Spleen (tissue), 11 donors: Measurements from ENCODE around the gene CCNJ. TPM values are rescaled to one million over a fixed set of nuclear protein-coding genes. Genes with fewer than 3 reads are reported as not detected.
A peak's percentile ranks its signal among the peaks of the same experiment; 100 is the strongest.

Experiments
- DNase-seq: peaks from one replicate; pipeline ENCODE4 v3.0.0-alpha.2; 2020
- H3K27ac ChIP-seq, 8 donors: fragments of 200-600 bp; sonication (generic) in 7 of 8; 1 replicate in 4 of 8; 2 replicates in 4 of 8; pipeline versions ENCODE4 v1.5.0 to v1.8.0; 2016 to 2021; ENCODE audit warnings: inconsistent platforms in 4 of 8, mild to moderate bottlenecking in 4 of 8, moderate library complexity in 1 of 8
- H3K27me3 ChIP-seq, 7 donors: fragments of 200-600 bp; sonication (generic) in 6 of 7; replicated peaks in 1 of 7; 1 replicate in 4 of 7; 2 replicates in 3 of 7; pipeline versions ENCODE4 v1.5.0 to v1.8.0; 2016 to 2021; ENCODE audit warnings: inconsistent platforms in 3 of 7, mild to moderate bottlenecking in 1 of 7
- H3K36me3 ChIP-seq, 6 donors: fragments of 200-600 bp; sonication (generic) in 5 of 6; 1 replicate in 4 of 6; 2 replicates in 2 of 6; pipeline versions ENCODE4 v1.5.0 to v1.8.0; 2016 to 2021; ENCODE audit warnings: inconsistent platforms in 2 of 6
- H3K4me1 ChIP-seq, 6 donors: fragments of 200-600 bp; sonication (generic) in 5 of 6; 1 replicate in 3 of 6; 2 replicates in 3 of 6; pipeline versions ENCODE4 v1.5.0 to v1.8.0; 2016 to 2021; ENCODE audit warnings: inconsistent platforms in 3 of 6
- H3K4me3 ChIP-seq, 8 donors: fragments of 200-600 bp; sonication (generic) in 7 of 8; 1 replicate in 4 of 8; 2 replicates in 4 of 8; pipeline versions ENCODE4 v1.5.0 to v1.8.0; 2016 to 2021; ENCODE audit warnings: inconsistent platforms in 4 of 8, mild to moderate bottlenecking in 4 of 8, moderate library complexity in 2 of 8
- H3K9me3 ChIP-seq, 8 donors: fragments of 200-600 bp; sonication (generic) in 7 of 8; 1 replicate in 4 of 8; 2 replicates in 4 of 8; pipeline versions ENCODE4 v1.5.0 to v1.8.0; 2016 to 2021; ENCODE audit warnings: inconsistent platforms in 4 of 8
- POLR2A ChIP-seq, 3 donors: fragments of 450-650 bp; IDR thresholded peaks; one replicate each; pipeline ENCODE4 v1.5.1; 2017; ENCODE audit warnings: antibody characterized with exemption in 3 of 3, mild to moderate bottlenecking in 1 of 3
- POLR2AphosphoS5 ChIP-seq, 3 donors: sonication (generic); formaldehyde crosslinking; IDR thresholded peaks; one replicate each; pipeline ENCODE4 v1.5.1; 2017; ENCODE audit warnings: antibody characterized with exemption in 3 of 3
- WGBS, 5 donors: extraction: QIAGEN DNeasy Blood & Tissue Kit in 3 of 5; methylation state at CpG; one replicate each; pipeline versions ENCODE4 v1.1.5 to v1.1.7; 2013 to 2018; 5-methylcytosine and 5-hydroxymethylcytosine counted together
- intact Hi-C: fragments of 100-400 bp; cut with DNase I; formaldehyde crosslinking; loops from one replicate; pipeline ENCODE4 v1.15.0; 2023; ENCODE audit warnings: low total_unique reads
- polyA plus RNA-seq, 3 donors: library from polyadenylated mRNA; stranded (reverse); fragments of 200-250 nt; gene quantifications; one replicate each; pipeline ENCODE4 v1.2.1, GENCODE V29; 2013
- total RNA-seq, 7 donors: library from RNA; depleted of rRNA in 3 of 7; stranded (reverse); fragments of >200 nt in 3 of 7; fragmentation: NEBNext Ultra II Directional in 4 of 7; extraction: Animal tissue kit (Norgen Biotek cat#: 25700) in 4 of 7; gene quantifications; one replicate each; pipeline versions ENCODE4 v1.1.0 to v1.2.1, GENCODE V29; 2016 to 2021
- TF ChIP-seq, protein P1 (sequence below), 11 experiments: fragments of 200-600 bp in 7 of 11; fragments of 450-650 bp in 4 of 11; sonication (generic) in 4 of 11; IDR thresholded peaks in 8 of 11; conservative IDR thresholded peaks in 3 of 11; 1 replicate in 7 of 11; 2 replicates in 4 of 11; pipeline versions ENCODE4 v1.4.0 to v1.8.0; 2016 to 2021; ENCODE audit warnings: antibody characterized with exemption in 11 of 11, inconsistent platforms in 4 of 11, mild to moderate bottlenecking in 1 of 11
- donor health status: healthy with polysubstance abuse.
- donor health status: DM: no; HTN: no; CAD: no; lungs with moderate emphysema.
- donor health status: DM: no; HTN: no; CAD: no.
- donor health status: Bipolar disorder and iron deficiency.
- donor health status: healthy.
- donor health status: DM: no; HTN: no; CAD: no.
- donor health status: DM: yes; HTN: yes; CAD: no.

The CCNJ gene
- total and polyA plus RNA-seq, 10 donors = 2.2 to 11.8 (median 9.8) TPM

GRCh38 chr10:96082748-96083147 lies 39.4 kb downstream of the CCNJ start:
- WGBS, 5 donors = 82 to 91% (median 88%) methylated on average over 1 of the region's 1 CpG
- intact Hi-C loops = no loop called here
- H3K27ac ChIP-seq = no peak overlapping the region

DNA sequence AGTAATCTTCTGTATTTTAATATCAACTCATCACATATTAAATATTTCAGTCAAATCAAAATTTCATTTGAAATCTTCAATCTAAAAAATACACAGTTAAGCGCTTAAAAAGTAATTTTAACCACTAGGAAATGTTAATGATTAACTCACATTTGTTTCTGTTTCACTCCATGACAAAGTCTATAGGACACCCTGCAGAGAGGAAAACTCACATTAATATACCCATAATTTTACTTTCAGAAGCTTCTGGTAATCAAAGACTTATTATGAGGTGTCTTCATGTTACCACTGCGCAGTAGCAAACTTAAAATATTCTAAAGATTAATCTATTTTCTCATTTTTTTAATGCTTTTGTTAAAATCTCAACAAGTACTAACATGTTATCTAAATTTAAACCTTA lies 45.7 kb downstream of the CCNJ start:
- WGBS, 5 donors = 83 to 95% (median 92%) methylated on average over 2 of the region's 2 CpGs

More at GRCh38 chr10:96082748-96083147, 39.4 kb downstream of the CCNJ start:
- no peak for DNase-seq
- Histone ChIP-seq H3K27me3 (no peaks in the 10 kb centered on the region), H3K4me3 (no peak overlapping the region), H3K9me3 (no peaks in the 10 kb centered on the region), H3K36me3 (peaks cover 0 to 24% (median 0%) of the 10 kb centered on the region in 6 donors), H3K4me1 (no peaks in the 10 kb centered on the region)
- TF ChIP-seq, protein P1, sequence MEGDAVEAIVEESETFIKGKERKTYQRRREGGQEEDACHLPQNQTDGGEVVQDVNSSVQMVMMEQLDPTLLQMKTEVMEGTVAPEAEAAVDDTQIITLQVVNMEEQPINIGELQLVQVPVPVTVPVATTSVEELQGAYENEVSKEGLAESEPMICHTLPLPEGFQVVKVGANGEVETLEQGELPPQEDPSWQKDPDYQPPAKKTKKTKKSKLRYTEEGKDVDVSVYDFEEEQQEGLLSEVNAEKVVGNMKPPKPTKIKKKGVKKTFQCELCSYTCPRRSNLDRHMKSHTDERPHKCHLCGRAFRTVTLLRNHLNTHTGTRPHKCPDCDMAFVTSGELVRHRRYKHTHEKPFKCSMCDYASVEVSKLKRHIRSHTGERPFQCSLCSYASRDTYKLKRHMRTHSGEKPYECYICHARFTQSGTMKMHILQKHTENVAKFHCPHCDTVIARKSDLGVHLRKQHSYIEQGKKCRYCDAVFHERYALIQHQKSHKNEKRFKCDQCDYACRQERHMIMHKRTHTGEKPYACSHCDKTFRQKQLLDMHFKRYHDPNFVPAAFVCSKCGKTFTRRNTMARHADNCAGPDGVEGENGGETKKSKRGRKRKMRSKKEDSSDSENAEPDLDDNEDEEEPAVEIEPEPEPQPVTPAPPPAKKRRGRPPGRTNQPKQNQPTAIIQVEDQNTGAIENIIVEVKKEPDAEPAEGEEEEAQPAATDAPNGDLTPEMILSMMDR (IDR thresholded peaks at IDR 0.05 in 8 of 11, conservative IDR thresholded peaks at IDR 0.05 in 3 of 11) = no peak
- TF ChIP-seq POLR2AphosphoS5 (IDR thresholded peaks at IDR 0.05) (no peak), POLR2A (IDR thresholded peaks at IDR 0.05) (no peak)

DNA sequence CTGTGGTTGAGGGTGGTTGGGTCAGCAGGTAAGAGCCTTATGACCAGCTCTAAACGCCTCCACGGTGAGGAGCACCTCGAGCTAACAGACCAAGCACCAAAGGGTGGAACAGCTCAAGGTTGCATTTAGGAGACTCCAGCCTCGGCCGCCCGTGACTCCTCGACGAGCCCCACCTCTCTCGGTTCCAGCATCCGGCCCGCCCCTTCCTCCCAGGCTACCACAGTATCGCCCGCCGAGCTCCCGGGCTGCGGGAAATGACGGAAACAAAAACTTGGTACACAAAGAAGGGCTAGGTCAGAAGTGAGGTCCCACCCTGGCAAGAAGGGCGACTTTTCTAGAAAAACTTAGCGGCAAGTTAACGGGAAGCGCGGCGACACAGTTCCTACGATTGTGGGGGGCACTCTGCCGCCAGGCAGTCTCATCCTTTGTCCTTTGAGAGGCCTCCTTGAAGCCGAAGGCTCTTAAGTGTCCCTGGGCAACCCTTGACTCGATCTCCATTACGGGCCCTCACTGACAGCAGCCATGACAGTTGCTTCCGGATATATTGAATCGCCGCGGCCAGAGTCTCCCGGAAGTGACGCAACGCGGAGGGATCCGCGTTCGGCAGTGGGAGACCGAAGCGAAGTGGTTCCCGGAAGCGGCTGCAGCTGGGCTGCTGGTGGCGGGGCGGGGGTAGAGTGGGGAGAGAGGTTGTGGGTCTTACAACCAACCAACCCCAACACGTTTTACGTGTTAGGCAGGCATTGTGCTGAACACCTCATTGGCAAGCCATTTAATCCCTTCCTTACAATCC lies 46.5 kb downstream of the CCNJ start:
- 1 to 22% (median 2%) methylated on average over 34 to 47 of the region's 47 CpGs for WGBS, 5 donors
- peaks cover 0 to 30% (median 25%) of the 10 kb centered on the region in 7 donors for H3K27me3 ChIP-seq
- H3K9me3 ChIP-seq = peaks cover 0 to 13% (median 0%) of the 10 kb centered on the region in 8 donors
- intact Hi-C loops = loop anchor here (5.0 kb wide), 1 partner anchor 37 kb away; no protein-coding TSS in a partner anchor
- peaks cover 4 to 13% (median 8%) of the 10 kb centered on the region in 6 donors for H3K4me1 ChIP-seq
- peak in 1 of 3 donors; percentile 42 for TF ChIP-seq POLR2A (IDR thresholded peaks at IDR 0.05)
- TF ChIP-seq POLR2AphosphoS5 (IDR thresholded peaks at IDR 0.05) = peak; percentile 92 to 94 (median 93)
- TF ChIP-seq, protein P1 (IDR thresholded peaks at IDR 0.05 in 8 of 11, conservative IDR thresholded peaks at IDR 0.05 in 3 of 11) = no peak
- H3K27ac ChIP-seq = peak overlapping the region; percentile 94 to 99 (median 96)
- peak overlapping the region; percentile 50 to 73 (median 59) for H3K4me3 ChIP-seq
- peaks cover 0 to 6% (median 0%) of the 10 kb centered on the region in 6 donors for H3K36me3 ChIP-seq
- DNase-seq = peak; percentile 97

More for the DNA sequence above, 45.7 kb downstream of the CCNJ start:
- Histone ChIP-seq H3K36me3 (peaks cover 0 to 7% (median 0%) of the 10 kb centered on the region in 6 donors), H3K4me1 (peaks cover 4 to 13% (median 8%) of the 10 kb centered on the region in 6 donors), H3K4me3 (peak overlapping the region in 7 of 8 donors; percentile 50 to 73 (median 57)), H3K27ac (peak overlapping the region in 7 of 8 donors; percentile 94 to 98 (median 96)), H3K9me3 (peaks cover 0 to 13% (median 0%) of the 10 kb centered on the region in 8 donors), H3K27me3 (peaks cover 0 to 22% (median 19%) of the 10 kb centered on the region in 7 donors)
- DNase-seq = no peak
- TF ChIP-seq POLR2A (IDR thresholded peaks at IDR 0.05) = no peak
- no peak for TF ChIP-seq POLR2AphosphoS5 (IDR thresholded peaks at IDR 0.05)
- TF ChIP-seq, protein P1 (IDR thresholded peaks at IDR 0.05 in 8 of 11, conservative IDR thresholded peaks at IDR 0.05 in 3 of 11) = no peak
- intact Hi-C loops = no loop called here

- no peak for DNase-seq
- Histone ChIP-seq H3K4me3 (peak overlapping the region; percentile 50 to 73 (median 59)), H3K36me3 (peaks cover 0 to 6% (median 0%) of the 10 kb centered on the region in 6 donors), H3K9me3 (peaks cover 0 to 13% (median 0%) of the 10 kb centered on the region in 8 donors), H3K4me1 (peaks cover 4 to 13% (median 8%) of the 10 kb centered on the region in 6 donors), H3K27ac (peak overlapping the region; percentile 94 to 99 (median 96)), H3K27me3 (peaks cover 0 to 35% (median 25%) of the 10 kb centered on the region in 7 donors)
- TF ChIP-seq POLR2AphosphoS5 (IDR thresholded peaks at IDR 0.05) = no peak
- TF ChIP-seq, protein P1 (IDR thresholded peaks at IDR 0.05 in 8 of 11, conservative IDR thresholded peaks at IDR 0.05 in 3 of 11) = no peak
- TF ChIP-seq POLR2A (IDR thresholded peaks at IDR 0.05) = no peak
- intact Hi-C loops = loop anchor here (5.0 kb wide), 1 partner anchor 37 kb away; no protein-coding TSS in a partner anchor
- 80 to 92% (median 81%) methylated on average over 9 of the region's 9 CpGs for WGBS, 5 donors
Observed at GRCh38 chr10:96090463-96090800, 47.0 kb downstream of the CCNJ start.
